Measurements from ENCODE around the gene ULK1. TPM values are rescaled to one million over a fixed set of nuclear protein-coding genes. Genes with fewer than 3 reads are reported as not detected.

The ULK1 gene
- total and polyA plus RNA-seq, 8 donors, result 23.3 to 106 (median 54.2) TPM

GRCh38 chr12:131943389-131943788, 49.0 kb downstream of the ULK1 start:
- no peak overlapping the region for H3K27ac ChIP-seq
- ATAC-seq (no peak), DNase-seq (peak in 1 of 6 donors; percentile 32), FAIRE-seq (no peak)
- 96 to 99% methylated on average over 8 of the region's 8 CpGs for WGBS, 2 donors
- no peak for TF ChIP-seq CTCF (IDR thresholded peaks at IDR 0.05)
- no peaks in the 10 kb centered on the region for H3K27me3 ChIP-seq
- H3K4me1 ChIP-seq, result no peaks in the 10 kb centered on the region
- intact Hi-C loops (cut with DNase I), result no loop called here
- H3K4me3 ChIP-seq, result no peak overlapping the region
- no peaks in the 10 kb centered on the region for H3K9me3 ChIP-seq
- peaks cover 0 to 8% (median 7%) of the 10 kb centered on the region in 3 donors for H3K36me3 ChIP-seq

- no peak for ATAC-seq
- Histone ChIP-seq H3K4me3 (no peak overlapping the region), H3K27ac (no peak overlapping the region), H3K36me3 (peaks cover 0 to 8% (median 7%) of the 10 kb centered on the region in 3 donors), H3K9me3 (no peaks in the 10 kb centered on the region), H3K4me1 (peaks cover 0 to 3% (median 0%) of the 10 kb centered on the region in 3 donors), H3K27me3 (no peaks in the 10 kb centered on the region)
- intact Hi-C loops (cut with DNase I), result no loop called here
- TF ChIP-seq CTCF (IDR thresholded peaks at IDR 0.05), result no peak
- WGBS, 2 donors, result 97% methylated on average over 10 of the region's 10 CpGs
- peak in 1 of 6 donors; percentile 13 for DNase-seq
- FAIRE-seq, result no peak
These were observed 49.5 kb downstream of the ULK1 start for GRCh38 chr12:131943876-131944275.

- intact Hi-C loops (cut with DNase I), result no loop called here
- DNase-seq, result peak in 3 of 6 donors; percentile 47 to 74 (median 59)
- WGBS, 2 donors, result 92 to 93% methylated on average over 35 of the region's 35 CpGs
- H3K27me3 ChIP-seq, result no peaks in the 10 kb centered on the region
- H3K4me3 ChIP-seq, result no peak overlapping the region
- peaks cover 0 to 3% (median 0%) of the 10 kb centered on the region in 3 donors for H3K4me1 ChIP-seq
- H3K27ac ChIP-seq, result no peak overlapping the region
- ATAC-seq, result no peak
- no peak for TF ChIP-seq CTCF (IDR thresholded peaks at IDR 0.05)
- no peaks in the 10 kb centered on the region for H3K9me3 ChIP-seq
- peaks cover 0 to 8% (median 7%) of the 10 kb centered on the region in 3 donors for H3K36me3 ChIP-seq
- no peak for FAIRE-seq
These were observed 50.3 kb downstream of the ULK1 start for GRCh38 chr12:131944601-131945251.

- ATAC-seq, result no peak
- intact Hi-C loops (cut with DNase I), result no loop called here
- H3K27me3 ChIP-seq, result no peaks in the 10 kb centered on the region
- DNase-seq, result peak in 1 of 6 donors; percentile 20
- H3K9me3 ChIP-seq, result no peaks in the 10 kb centered on the region
- H3K36me3 ChIP-seq, result peaks cover 0 to 4% (median 4%) of the 10 kb centered on the region in 3 donors
- no peak for TF ChIP-seq CTCF (IDR thresholded peaks at IDR 0.05)
- FAIRE-seq, result no peak
- no peak overlapping the region for H3K4me3 ChIP-seq
- H3K4me1 ChIP-seq, result peaks cover 5 to 7% (median 6%) of the 10 kb centered on the region in 3 donors
- H3K27ac ChIP-seq, result no peak overlapping the region
- 63 to 67% methylated on average over 6 of the region's 6 CpGs for WGBS, 2 donors
These were observed 52.3 kb downstream of the ULK1 start for GRCh38 chr12:131946757-131947156.

GRCh38 chr12:131947482-131948027, 53.1 kb downstream of the ULK1 start:
- Histone ChIP-seq H3K4me3 (no peak overlapping the region), H3K36me3 (no peaks in the 10 kb centered on the region), H3K27ac (no peak overlapping the region), H3K4me1 (peaks cover 7 to 12% (median 7%) of the 10 kb centered on the region in 3 donors), H3K27me3 (no peaks in the 10 kb centered on the region), H3K9me3 (no peaks in the 10 kb centered on the region)
- WGBS, 2 donors, result 49 to 57% methylated on average over 8 of the region's 8 CpGs
- no peak for FAIRE-seq
- intact Hi-C loops (cut with DNase I), result no loop called here
- DNase-seq, result peak in 1 of 6 donors; percentile 11
- no peak for TF ChIP-seq CTCF (IDR thresholded peaks at IDR 0.05)
- ATAC-seq, result no peak

All from pancreas (tissue), 10 donors.